OCI-LY7 (cell line): ENCODE measurements around the gene NTNG2. TPM values are rescaled to one million over a fixed set of nuclear protein-coding genes. Genes with fewer than 3 reads are reported as not detected.

Experiments used
- BruUV-seq: library from RNA; stranded (reverse); fragments of 400-500 nt; replicated peaks from 2 replicates; lab custom pipeline; 2021; lab: Mats Ljungman, UMichigan
- CTCF ChIA-PET: fragments of 300-600 bp; sonication (Branson Sonifier 250); formaldehyde crosslinking; loops from one replicate; lab custom pipeline; 2022; ENCODE audit warnings: antibody characterized with exemption; ENCODE audit not compliant: unreplicated experiment; lab: Charles Lee
- POLR2A ChIA-PET: fragments of 300-600 bp; sonication (Branson Sonifier 250); formaldehyde crosslinking; loops from one replicate; lab custom pipeline; 2022; ENCODE audit warnings: antibody characterized with exemption; lab: Charles Lee
- DNase-seq: peaks from one replicate; pipeline ENCODE4 v3.0.0-alpha.2; 2015; ENCODE audit warnings: low spot score
- H2AFZ ChIP-seq: fragments of 200-600 bp; sonication (generic), shearing (Covaris generic); 2 replicates; pipeline ENCODE4 v1.6.1; 2014; ENCODE audit warnings: mild to moderate bottlenecking, antibody characterized with exemption, low read length, moderate library complexity
- H3K27ac ChIP-seq: fragments of 200-600 bp; sonication (generic); 2 replicates; pipeline ENCODE4 v1.5.1; 2014; ENCODE audit warnings: mixed run types, low read depth, mild to moderate bottlenecking, moderate library complexity, low read length, inconsistent platforms; ENCODE audit not compliant: poor library complexity, severe bottlenecking
- H3K36me3 ChIP-seq: fragments of 200-600 bp; sonication (generic); 2 replicates; pipeline ENCODE4 v1.6.1; 2014; ENCODE audit warnings: mild to moderate bottlenecking, antibody characterized with exemption, low read length, moderate library complexity, mixed read lengths; ENCODE audit not compliant: insufficient read depth
- H3K4me1 ChIP-seq: fragments of 200-600 bp; sonication (generic); 2 replicates; pipeline ENCODE4 v1.5.1; 2014; ENCODE audit warnings: mild to moderate bottlenecking, low read length; ENCODE audit not compliant: insufficient read depth, poor library complexity, severe bottlenecking
- H3K4me2 ChIP-seq: fragments of 200-600 bp; sonication (generic); 2 replicates; pipeline ENCODE4 v1.6.1; 2014; ENCODE audit warnings: mild to moderate bottlenecking, low read length
- H3K4me3 ChIP-seq: fragments of 200-600 bp; sonication (generic); 2 replicates; pipeline ENCODE4 v1.5.1; 2014; ENCODE audit warnings: mild to moderate bottlenecking, low read depth, low read length; ENCODE audit not compliant: poor library complexity, severe bottlenecking
- H3K79me2 ChIP-seq: fragments of 200-600 bp; sonication (generic); 2 replicates; pipeline ENCODE4 v1.6.1; 2016; ENCODE audit warnings: low read depth, mild to moderate bottlenecking, low read length, moderate library complexity, mixed read lengths; ENCODE audit not compliant: insufficient read depth
- H3K9me2 ChIP-seq: fragments of 200-600 bp; sonication (generic); 2 replicates; pipeline ENCODE4 v1.6.1; 2016; ENCODE audit warnings: mild to moderate bottlenecking, low read length, mixed read lengths; ENCODE audit not compliant: insufficient read depth
- H3K9me3 ChIP-seq: fragments of 200-600 bp; sonication (generic); 2 replicates; pipeline ENCODE4 v1.6.1; 2014; ENCODE audit warnings: mild to moderate bottlenecking, mixed run types, low read length, mixed read lengths
- H4K20me1 ChIP-seq: fragments of 200-600 bp; sonication (generic); 2 replicates; pipeline ENCODE4 v1.6.1; 2014; ENCODE audit warnings: mild to moderate bottlenecking, antibody characterized with exemption, low read length, moderate library complexity, mixed read lengths; ENCODE audit not compliant: insufficient read depth
- EZH2phosphoT487 ChIP-seq: fragments of 200-600 bp; sonication (generic); IDR thresholded peaks from 2 replicates; pipeline ENCODE4 v1.6.1; 2018; ENCODE audit warnings: low read depth, borderline replicate concordance, mild to moderate bottlenecking, mixed run types, antibody characterized with exemption, low read length, moderate library complexity, mixed read lengths
- intact Hi-C: fragments of 100-400 bp; cut with micrococcal nuclease; formaldehyde crosslinking; loops from one replicate; pipeline ENCODE4 v1.10.0; 2022; ENCODE audit not compliant: unreplicated experiment
- total RNA-seq, 2 experiments: library from RNA; depleted of rRNA in 1 of 2; stranded (reverse); fragments of >200 nt in 1 of 2; shearing (Covaris generic) in 1 of 2; gene quantifications; 2 replicates each; pipeline ENCODE4 v1.2.3, GENCODE V29; 2014 to 2022
- TF ChIP-seq, protein P1 (sequence below): fragments of 200-600 bp; sonication (generic); conservative IDR thresholded peaks from 2 replicates; pipeline ENCODE4 v1.5.1; 2014; ENCODE audit warnings: mild to moderate bottlenecking, antibody characterized with exemption, low read length, moderate library complexity, mixed read lengths

The NTNG2 gene
- total RNA-seq, 2 experiments from 2014 or later, result 3.2 to 7.5 TPM

DNA sequence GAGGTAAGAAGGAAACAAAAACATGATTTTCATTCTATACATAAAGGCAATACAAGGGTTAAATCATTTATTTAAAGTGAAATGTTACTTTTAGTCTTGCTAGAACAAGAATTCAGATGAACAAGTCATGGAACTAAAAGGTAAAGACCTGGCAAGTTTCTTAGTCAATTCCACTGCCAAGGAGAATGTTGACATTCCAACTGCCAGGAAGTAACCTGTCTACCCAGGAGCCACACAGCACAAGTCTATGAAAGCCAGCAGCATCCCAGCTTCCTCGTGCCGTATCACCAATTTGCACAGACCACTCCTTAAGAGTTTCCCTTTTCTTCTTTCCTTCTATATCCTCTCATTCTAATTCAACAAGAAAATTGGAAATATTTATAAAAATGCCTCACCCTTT lies 113.0 kb downstream of the NTNG2 start:
- Histone ChIP-seq H3K4me1 (no peaks in the 10 kb centered on the region), H3K9me2 (no peaks in the 10 kb centered on the region), H3K9me3 (0 out of 2 replicates have a peak, but pooled peaks cover 8% of the 10 kb centered on the region), H4K20me1 (no peaks in the 10 kb centered on the region), H3K79me2 (no peaks in the 10 kb centered on the region), H3K4me2 (no peak overlapping the region), H3K4me3 (no peak overlapping the region), H3K36me3 (peaks cover 96% of the 10 kb centered on the region), H2AFZ (no peak overlapping the region), H3K27ac (no peak overlapping the region)
- no peak for DNase-seq
- BruUV-seq, result TSS peak; percentile 28
- intact Hi-C loops, result no loop called here
- TF ChIP-seq, protein P1, sequence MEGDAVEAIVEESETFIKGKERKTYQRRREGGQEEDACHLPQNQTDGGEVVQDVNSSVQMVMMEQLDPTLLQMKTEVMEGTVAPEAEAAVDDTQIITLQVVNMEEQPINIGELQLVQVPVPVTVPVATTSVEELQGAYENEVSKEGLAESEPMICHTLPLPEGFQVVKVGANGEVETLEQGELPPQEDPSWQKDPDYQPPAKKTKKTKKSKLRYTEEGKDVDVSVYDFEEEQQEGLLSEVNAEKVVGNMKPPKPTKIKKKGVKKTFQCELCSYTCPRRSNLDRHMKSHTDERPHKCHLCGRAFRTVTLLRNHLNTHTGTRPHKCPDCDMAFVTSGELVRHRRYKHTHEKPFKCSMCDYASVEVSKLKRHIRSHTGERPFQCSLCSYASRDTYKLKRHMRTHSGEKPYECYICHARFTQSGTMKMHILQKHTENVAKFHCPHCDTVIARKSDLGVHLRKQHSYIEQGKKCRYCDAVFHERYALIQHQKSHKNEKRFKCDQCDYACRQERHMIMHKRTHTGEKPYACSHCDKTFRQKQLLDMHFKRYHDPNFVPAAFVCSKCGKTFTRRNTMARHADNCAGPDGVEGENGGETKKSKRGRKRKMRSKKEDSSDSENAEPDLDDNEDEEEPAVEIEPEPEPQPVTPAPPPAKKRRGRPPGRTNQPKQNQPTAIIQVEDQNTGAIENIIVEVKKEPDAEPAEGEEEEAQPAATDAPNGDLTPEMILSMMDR, result no peak
- TF ChIP-seq EZH2phosphoT487, result no peak
- POLR2A ChIA-PET, result interaction anchor here (1.4 kb wide), 1 partner anchor 22 kb away, joined by 3 read pairs; no protein-coding TSS in a partner anchor
- CTCF ChIA-PET, result no interaction called here

DNA sequence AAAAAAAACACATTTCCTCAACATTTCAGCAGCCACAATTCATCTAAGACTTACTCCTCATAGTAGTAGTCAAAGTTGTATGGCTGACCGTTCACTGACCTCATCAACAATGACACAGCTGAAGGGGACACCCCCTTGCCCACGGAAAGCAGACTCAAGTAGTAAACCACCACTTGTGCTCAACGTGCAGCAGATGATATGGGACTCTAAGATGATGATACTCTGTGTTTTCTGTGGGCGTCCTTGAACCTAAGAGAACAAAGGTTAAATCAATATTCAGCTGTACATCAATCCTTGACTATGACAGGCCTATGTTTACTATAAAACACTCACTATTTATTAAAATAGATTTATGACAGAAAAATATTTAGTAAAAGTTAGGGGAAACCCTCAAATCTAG lies 121.3 kb downstream of the NTNG2 start:
- intact Hi-C loops, result no loop called here
- no TSS peak for BruUV-seq
- Histone ChIP-seq H3K36me3 (peaks cover 97% of the 10 kb centered on the region), H4K20me1 (no peaks in the 10 kb centered on the region), H3K4me2 (no peak overlapping the region), H3K4me3 (no peak overlapping the region), H3K27ac (no peak overlapping the region), H3K79me2 (no peaks in the 10 kb centered on the region), H2AFZ (no peak overlapping the region), H3K9me3 (no peaks in the 10 kb centered on the region), H3K9me2 (no peaks in the 10 kb centered on the region), H3K4me1 (no peaks in the 10 kb centered on the region)
- TF ChIP-seq EZH2phosphoT487, result no peak
- TF ChIP-seq, protein P1, result no peak
- CTCF ChIA-PET, result no interaction called here
- POLR2A ChIA-PET, result no interaction called here
- DNase-seq, result no peak

DNA sequence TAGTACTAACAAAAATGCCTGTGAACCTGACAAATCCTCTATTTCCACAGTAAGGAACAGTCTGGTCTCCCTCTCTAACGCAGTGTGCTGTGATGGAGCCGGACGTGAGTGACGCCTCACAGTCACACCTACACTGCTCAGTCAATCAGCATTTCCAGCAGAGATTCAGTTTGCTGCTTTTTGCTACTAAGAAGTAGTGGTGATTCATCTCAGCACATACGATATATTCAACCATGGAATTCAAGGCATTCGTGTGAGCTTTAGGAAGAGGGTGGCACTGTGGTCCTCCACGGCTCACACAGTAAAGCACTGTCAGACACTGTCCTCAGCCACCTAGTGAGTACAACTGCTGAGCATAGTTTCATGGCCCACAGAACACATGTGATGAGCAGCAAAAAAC lies 122.0 kb downstream of the NTNG2 start:
- BruUV-seq, result no TSS peak
- Histone ChIP-seq H3K9me3 (no peaks in the 10 kb centered on the region), H3K27ac (no peak overlapping the region), H4K20me1 (no peaks in the 10 kb centered on the region), H3K4me3 (no peak overlapping the region), H2AFZ (no peak overlapping the region), H3K36me3 (peaks cover 96% of the 10 kb centered on the region), H3K4me1 (no peaks in the 10 kb centered on the region), H3K9me2 (no peaks in the 10 kb centered on the region), H3K79me2 (no peaks in the 10 kb centered on the region), H3K4me2 (no peak overlapping the region)
- POLR2A ChIA-PET, result no interaction called here
- intact Hi-C loops, result no loop called here
- CTCF ChIA-PET, result no interaction called here
- DNase-seq, result no peak
- TF ChIP-seq EZH2phosphoT487, result no peak
- TF ChIP-seq, protein P1, result no peak
